GM19467 (cell line): ENCODE measurements around the gene TMEM131L.
A peak's percentile ranks its signal among the peaks of the same experiment; 100 is the strongest.

Source experiments
- ATAC-seq: cut with Tn5 transposase; IDR thresholded peaks from one replicate; pipeline ENCODE4 v1.9.1; 2021; ENCODE audit warnings: mild to moderate bottlenecking, moderate library complexity; ENCODE audit not compliant: unreplicated experiment

The TMEM131L gene

DNA sequence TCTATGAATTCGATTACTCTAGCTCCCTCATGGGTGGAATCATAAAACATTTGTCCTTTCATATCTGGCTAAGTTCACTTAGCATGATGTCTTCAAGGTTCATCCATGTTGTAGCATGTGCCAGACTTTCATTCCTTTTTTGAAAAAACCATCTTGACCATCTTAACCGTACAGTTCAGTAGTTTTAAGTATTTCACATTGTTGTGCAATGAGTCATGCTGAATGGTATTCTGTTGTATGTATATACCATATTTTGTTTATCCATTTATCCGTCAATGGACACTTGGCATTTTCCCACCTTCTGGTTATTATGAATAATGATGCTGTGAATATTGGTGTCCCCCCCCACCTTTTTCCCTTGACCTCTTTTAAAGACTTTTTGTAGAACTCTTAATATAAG lies 145.5 kb downstream of the TMEM131L start:
- ATAC-seq = no peak

DNA sequence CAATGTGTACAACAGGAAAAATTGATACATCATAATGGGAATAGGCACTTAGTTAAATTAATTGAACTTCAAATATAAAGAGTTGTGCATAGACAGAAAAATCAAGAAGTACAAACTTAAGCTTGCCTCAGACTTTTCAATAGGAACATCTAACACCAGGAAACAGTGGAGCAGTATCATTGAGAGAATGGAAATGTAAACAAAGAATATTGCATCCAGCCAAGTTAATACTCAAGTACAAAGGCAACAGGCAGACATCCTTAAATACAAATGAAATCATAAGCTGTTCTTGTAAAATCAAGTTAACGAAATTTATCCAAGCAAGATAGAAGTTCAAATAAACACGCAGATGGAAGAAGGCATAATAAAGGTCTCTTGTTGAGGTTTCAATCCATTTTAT lies 146.7 kb downstream of the TMEM131L start:
- ATAC-seq = no peak

DNA sequence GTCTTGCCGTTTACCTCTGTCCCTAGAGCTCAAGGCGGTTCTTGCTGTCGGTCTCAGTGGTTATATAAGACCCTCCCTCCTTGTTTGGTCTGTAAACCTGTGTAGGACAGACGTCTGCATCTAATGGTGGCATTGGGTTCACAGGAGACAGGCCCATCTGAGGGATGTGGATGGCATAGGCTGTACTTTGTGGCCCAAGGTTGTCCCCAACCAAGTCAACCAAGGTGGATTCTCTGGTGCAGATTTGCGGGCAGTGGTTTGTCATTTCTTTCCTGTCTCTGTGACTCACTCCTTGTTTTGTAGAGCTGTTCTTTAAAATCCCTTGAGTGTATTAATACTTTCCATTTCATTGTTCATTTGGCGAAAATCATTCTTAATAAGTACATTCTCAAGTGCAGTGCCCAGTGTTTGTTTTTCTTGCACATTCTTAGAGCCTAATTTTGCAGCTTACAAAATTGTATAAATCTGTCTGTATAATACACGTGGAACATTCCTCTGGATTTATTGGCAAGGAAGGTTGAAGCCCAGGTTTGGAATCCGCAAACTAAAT lies 149.9 kb downstream of the TMEM131L start:
- ATAC-seq = no peak

GRCh38 chr4:153618833-153619232 lies 152.7 kb downstream of the TMEM131L start:
- no peak for ATAC-seq

- no peak for ATAC-seq
Measured at GRCh38 chr4:153619811-153620210, 153.7 kb downstream of the TMEM131L start.

DNA sequence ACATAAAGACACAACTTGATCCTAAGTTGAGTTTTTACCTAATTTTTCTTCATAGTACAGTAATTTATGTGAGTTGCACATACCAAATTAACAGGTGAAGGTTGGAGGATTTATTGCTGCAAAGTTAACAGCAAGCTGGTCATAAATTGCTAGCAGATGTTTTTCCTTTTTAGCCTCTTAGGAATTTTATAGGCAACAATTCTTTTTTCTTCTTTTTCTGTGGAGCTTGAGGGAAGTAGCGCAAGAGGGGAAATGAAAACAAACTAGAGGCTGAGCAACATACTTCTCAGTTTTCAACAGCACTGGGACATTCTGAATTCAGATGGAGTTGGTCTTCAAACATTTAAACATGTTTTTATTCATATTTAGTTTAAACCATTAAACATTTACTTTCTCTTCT lies 154.2 kb downstream of the TMEM131L start:
- ATAC-seq = no peak

GRCh38 chr4:153622093-153622492 lies 155.9 kb downstream of the TMEM131L start:
- ATAC-seq = no peak

DNA sequence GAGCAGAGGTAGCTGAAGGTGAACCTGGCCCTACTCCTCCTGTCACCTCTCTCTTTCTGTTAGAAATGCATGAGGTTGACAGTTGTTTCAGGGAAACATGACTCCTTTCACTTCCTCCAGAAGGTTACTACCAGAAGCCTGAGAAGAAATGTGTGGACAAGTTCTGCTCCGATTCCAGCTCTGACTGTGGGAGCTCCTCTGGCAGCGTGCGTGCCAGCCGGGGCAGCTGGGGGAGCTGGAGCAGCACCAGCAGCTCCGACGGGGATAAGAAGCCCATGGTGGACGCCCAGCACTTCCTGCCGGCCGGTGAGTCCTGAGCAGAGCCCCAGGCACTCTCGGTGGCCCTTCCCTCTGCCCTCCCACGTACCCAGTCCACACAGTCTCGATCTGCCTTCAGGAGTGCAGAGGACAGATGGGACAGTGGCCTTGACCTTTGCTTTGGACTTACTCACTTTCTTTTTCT lies 156.6 kb downstream of the TMEM131L start:
- ATAC-seq = no peak

- ATAC-seq = no peak
Measured at GRCh38 chr4:153623491-153623890, 157.3 kb downstream of the TMEM131L start.

- ATAC-seq = no peak
Measured at GRCh38 chr4:153628796-153629315, 162.7 kb downstream of the TMEM131L start.

DNA sequence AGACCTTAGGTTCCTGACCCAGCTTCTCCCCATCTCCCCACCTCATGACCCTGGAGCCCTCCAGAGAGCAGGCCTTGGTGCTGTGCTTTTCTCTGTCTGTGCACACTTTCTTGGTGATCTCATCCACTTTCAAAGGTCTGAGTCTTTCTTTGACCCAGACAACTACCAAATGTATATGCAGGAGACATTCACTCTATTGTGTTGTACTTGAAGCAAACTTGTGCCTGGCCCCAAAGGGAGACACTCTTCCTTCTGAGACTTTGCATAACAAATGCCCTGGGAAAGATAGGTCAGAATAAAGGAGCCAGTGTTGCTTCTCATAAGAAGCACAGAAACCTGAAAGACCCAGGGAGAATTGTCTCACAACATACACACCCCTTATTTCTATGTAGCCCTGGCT lies 163.6 kb downstream of the TMEM131L start:
- no peak for ATAC-seq

DNA sequence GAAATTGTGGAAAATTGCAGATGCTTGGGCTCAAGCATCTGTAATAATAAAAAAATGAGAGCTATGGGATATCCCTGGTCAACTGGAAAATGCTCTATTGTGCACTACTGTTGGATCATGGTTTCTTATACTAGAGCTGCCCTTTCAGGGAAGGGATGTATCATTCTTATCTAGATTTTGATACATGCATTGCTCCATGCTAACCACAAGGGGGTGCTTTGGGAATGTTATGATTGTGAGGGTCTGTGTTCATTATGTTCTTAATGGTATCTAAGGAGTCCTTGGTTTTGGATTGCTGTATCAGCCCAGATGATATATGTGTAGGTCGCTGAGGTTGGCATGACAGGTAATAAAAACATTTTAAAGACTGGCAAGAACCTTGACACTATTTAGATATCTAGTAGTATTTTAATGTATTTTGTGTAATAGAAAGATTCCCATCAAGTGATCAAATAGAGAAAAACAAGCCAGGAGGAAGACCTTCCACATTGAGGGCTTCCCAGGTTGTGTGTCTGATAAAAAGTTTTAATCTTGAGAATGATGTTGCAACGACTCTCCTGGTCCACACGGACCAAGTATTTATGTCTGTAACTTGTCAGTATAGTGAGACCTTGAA lies 168.7 kb downstream of the TMEM131L start:
- no peak for ATAC-seq

DNA sequence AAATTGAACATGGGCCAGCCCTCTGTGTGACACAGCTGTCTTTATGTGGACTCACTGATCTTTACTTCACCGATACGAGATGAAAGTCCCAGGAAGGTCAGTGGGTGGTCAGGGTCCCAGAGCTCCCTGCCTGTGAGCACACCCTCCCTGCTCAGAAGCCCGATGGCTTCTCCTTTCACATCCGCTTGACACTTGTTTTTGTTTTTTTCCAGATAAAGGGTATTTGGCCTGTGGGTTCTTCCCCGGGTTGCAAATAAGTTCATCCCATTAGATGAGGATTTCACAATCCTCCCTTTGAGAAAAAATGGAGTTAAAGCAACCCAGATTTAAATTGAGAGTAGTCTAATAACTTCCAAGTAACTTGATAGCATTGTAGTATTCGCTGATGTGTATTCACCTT lies 169.7 kb downstream of the TMEM131L start:
- ATAC-seq = no peak

- ATAC-seq = no peak
Measured at GRCh38 chr4:153637201-153637600, 171.0 kb downstream of the TMEM131L start.

DNA sequence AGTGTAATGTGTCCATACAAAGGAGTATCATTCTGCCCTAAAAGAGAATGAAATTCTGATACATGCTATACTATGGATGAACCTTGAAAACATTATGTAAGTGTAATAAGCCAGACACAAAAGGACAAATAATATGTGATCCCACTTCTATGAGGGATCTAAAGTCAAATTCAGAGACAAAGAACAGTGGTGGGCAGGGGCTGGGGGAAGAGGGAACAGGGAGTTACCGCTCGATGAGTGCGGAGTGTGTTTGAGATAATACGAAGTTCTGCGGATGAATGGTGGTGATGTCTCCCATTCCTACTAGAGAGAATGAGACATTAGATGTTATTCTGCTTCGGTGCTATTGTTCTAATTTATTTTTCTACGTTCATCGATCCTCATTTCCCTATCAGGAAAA lies 171.9 kb downstream of the TMEM131L start:
- no peak for ATAC-seq

DNA sequence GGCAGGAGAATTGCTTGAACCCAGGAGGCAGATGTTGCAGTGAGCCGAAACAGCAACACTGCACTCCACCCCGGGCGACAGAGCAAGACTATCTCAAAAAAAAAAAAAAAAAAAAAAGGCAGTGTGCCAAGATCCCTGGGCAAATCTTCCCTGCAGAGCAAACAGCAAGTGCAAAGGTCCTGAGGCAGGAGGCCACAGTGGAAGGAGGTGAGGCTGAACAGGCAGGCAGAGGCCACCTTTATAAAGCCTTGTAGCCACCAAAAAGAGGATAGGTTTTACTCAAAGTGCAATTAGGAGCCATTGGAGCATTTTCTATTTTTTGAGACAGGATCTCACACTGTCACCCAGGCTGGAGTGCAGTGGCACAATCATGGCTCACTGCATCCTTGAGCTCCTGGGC lies 172.8 kb downstream of the TMEM131L start:
- no peak for ATAC-seq

GRCh38 chr4:153639833-153640802 lies 174.0 kb downstream of the TMEM131L start:
- no peak for ATAC-seq

GRCh38 chr4:153641532-153641931 lies 175.4 kb downstream of the TMEM131L start:
- ATAC-seq = no peak

DNA sequence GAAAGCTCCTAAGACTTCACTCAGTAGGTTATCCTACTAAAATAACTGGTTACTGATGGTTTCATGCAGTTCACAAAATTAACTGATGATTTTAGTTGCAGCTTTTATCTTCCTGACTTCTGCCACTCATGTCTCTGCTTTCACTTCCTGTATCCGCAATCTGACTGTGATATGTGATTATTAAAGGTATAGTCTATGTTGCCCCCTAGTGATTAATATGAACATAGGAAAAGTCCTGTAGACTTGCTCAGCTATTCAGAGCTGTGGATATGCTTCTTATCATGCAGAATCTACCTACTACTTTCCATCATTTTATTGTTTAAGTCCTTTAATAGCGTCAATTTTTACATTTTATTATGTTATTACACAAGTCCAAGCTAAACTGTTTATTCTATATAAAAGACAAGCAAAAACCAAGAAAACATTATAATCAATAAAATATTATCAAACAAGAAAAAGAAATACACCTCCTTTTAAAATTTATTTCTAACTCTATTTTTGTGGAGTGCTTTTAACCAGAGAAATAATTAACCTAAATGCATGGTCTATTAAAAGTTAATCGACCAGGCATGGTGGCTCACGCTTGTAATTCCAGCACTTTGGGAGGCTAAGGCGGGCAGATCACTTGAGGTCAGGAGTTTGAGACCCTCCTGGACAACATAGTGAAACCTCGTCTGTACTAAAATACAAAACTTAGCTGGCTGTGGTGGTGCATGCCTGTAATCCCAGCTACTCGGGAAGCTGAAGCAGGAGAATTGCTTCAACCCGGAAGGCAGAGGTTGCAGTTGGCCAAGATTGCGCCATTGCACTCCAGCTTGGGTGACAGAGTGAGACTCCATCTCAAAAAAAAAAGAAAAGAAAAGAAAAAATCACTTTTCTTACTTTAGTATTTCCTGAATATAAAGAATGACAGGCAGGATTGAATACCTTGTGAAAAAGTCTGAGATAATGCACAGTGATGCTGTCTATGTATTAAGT lies 177.5 kb downstream of the TMEM131L start:
- peak; percentile 92 for ATAC-seq

- ATAC-seq = no peak
Measured at GRCh38 chr4:153645183-153645582, 179.0 kb downstream of the TMEM131L start.
